HEK293 (cell line): ENCODE data around the gene SF3B6.

ENCODE experiments used
- CTCF ChIA-PET: fragments of 350-600 bp; formaldehyde crosslinking; extraction: SDS; loops from one replicate; lab custom pipeline; 2021; ENCODE audit warnings: antibody characterized with exemption; lab: Yijun Ruan, JAX
- POLR2A ChIA-PET: fragments of 300-600 bp; formaldehyde crosslinking; extraction: SDS; loops from one replicate; lab custom pipeline; 2020; ENCODE audit warnings: antibody characterized with exemption, inconsistent platforms; lab: Yijun Ruan, JAX
- H3K27ac ChIP-seq: fragments of 200-500 bp; sonication (Bioruptor generic); 2 replicates; pipeline ENCODE4 v1.5.1; 2014; ENCODE audit warnings: low read depth, low read length, control low read depth, inconsistent platforms; ENCODE audit errors: extremely low read depth
- H3K36me3 ChIP-seq, 2 experiments: fragments of 200-500 bp in 1 of 2; sonication (Bioruptor generic) in 1 of 2; 1 replicate in 1 of 2; 2 replicates in 1 of 2; pipeline ENCODE4 v1.5.1; 2014 to 2017; ENCODE audit warnings: inconsistent platforms in 2 of 2, low read length in 2 of 2; ENCODE audit not compliant: control insufficient read depth in 2 of 2, insufficient read depth in 1 of 2
- H3K4me1 ChIP-seq: fragments of 200-500 bp; sonication (Bioruptor generic); 2 replicates; pipeline ENCODE4 v1.5.1; 2014; ENCODE audit warnings: mild to moderate bottlenecking, low read length, inconsistent platforms; ENCODE audit not compliant: control insufficient read depth, insufficient read depth
- H3K4me3 ChIP-seq: 2 replicates; pipeline ENCODE4 v1.5.1; 2011; ENCODE audit warnings: low read depth, mild to moderate bottlenecking, control low read depth, low read length, moderate library complexity
- H3K9me3 ChIP-seq: fragments of 200-500 bp; sonication (Bioruptor generic); 2 replicates; pipeline ENCODE4 v1.5.1; 2014; ENCODE audit warnings: low read depth, low read length, inconsistent platforms; ENCODE audit not compliant: control insufficient read depth, insufficient read depth
- ELK4 ChIP-seq: IDR thresholded peaks from 2 replicates; pipeline ENCODE4 v1.6.1; 2011; ENCODE audit warnings: mild to moderate bottlenecking, low read depth, low read length, borderline replicate concordance
- GLIS1 ChIP-seq: fragments of 450-650 bp; formaldehyde crosslinking; IDR thresholded peaks from 2 replicates; pipeline ENCODE4 v1.5.1; 2016; ENCODE audit warnings: missing biosample characterization, missing genetic modification characterization
- HOXC10 ChIP-seq: sonication (generic); formaldehyde crosslinking; IDR thresholded peaks from 2 replicates; pipeline ENCODE4 v1.8.1; 2023; ENCODE audit warnings: mild to moderate bottlenecking, missing genetic modification reagents
- MZF1 ChIP-seq: fragments of 450-650 bp; formaldehyde crosslinking; IDR thresholded peaks from 2 replicates; pipeline ENCODE4 v1.5.1; 2017; ENCODE audit warnings: missing biosample characterization, missing genetic modification characterization, borderline replicate concordance
- PBX3 ChIP-seq: sonication (generic); formaldehyde crosslinking; IDR thresholded peaks from 2 replicates; pipeline ENCODE4 v1.8.1; 2022; ENCODE audit warnings: mild to moderate bottlenecking, moderate library complexity, missing genetic modification reagents
- PRDM1 ChIP-seq: fragments of 450-650 bp; formaldehyde crosslinking; IDR thresholded peaks from 2 replicates; pipeline ENCODE4; 2016; ENCODE audit warnings: missing biosample characterization, missing genetic modification characterization
- ZBTB17 ChIP-seq: fragments of 450-650 bp; formaldehyde crosslinking; IDR thresholded peaks from 2 replicates; pipeline ENCODE4 v1.5.1; 2016; ENCODE audit warnings: missing biosample characterization, missing genetic modification characterization
- ZFP41 ChIP-seq: fragments of 450-650 bp; formaldehyde crosslinking; IDR thresholded peaks from 2 replicates; pipeline ENCODE4 v1.5.1; 2016; ENCODE audit warnings: missing biosample characterization, missing genetic modification characterization, borderline replicate concordance
- ZIC2 ChIP-seq: fragments of 450-650 bp; formaldehyde crosslinking; IDR thresholded peaks from 2 replicates; pipeline ENCODE4 v1.5.1; 2016; ENCODE audit warnings: missing biosample characterization, missing genetic modification characterization
- ZNF133 ChIP-seq: fragments of 450-650 bp; formaldehyde crosslinking; IDR thresholded peaks from 2 replicates; pipeline ENCODE4 v1.5.1; 2016; ENCODE audit warnings: missing biosample characterization, missing genetic modification characterization
- ZNF324 ChIP-seq: fragments of 450-650 bp; formaldehyde crosslinking; IDR thresholded peaks from 2 replicates; pipeline ENCODE4 v1.5.1; 2016; ENCODE audit warnings: missing biosample characterization, missing genetic modification characterization
- ZNF341 ChIP-seq: fragments of 450-650 bp; formaldehyde crosslinking; IDR thresholded peaks from 2 replicates; pipeline ENCODE4; 2016; ENCODE audit warnings: low read depth, missing biosample characterization, missing genetic modification characterization
- ZNF362 ChIP-seq: fragments of 450-650 bp; formaldehyde crosslinking; IDR thresholded peaks from 2 replicates; pipeline ENCODE4 v1.5.1; 2016; ENCODE audit warnings: missing biosample characterization, missing genetic modification characterization
- ZNF366 ChIP-seq: fragments of 450-650 bp; formaldehyde crosslinking; conservative IDR thresholded peaks from 2 replicates; pipeline ENCODE4 v1.5.1; 2016; ENCODE audit warnings: missing biosample characterization, missing genetic modification characterization
- ZNF37A ChIP-seq: fragments of 450-650 bp; IDR thresholded peaks from 2 replicates; pipeline ENCODE4 v1.5.1; 2018; ENCODE audit warnings: missing biosample characterization, missing genetic modification characterization
- ZNF423 ChIP-seq: fragments of 450-650 bp; formaldehyde crosslinking; IDR thresholded peaks from 2 replicates; pipeline ENCODE4 v1.5.1; 2016; ENCODE audit warnings: missing biosample characterization, missing genetic modification characterization
- ZNF518A ChIP-seq: fragments of 450-650 bp; formaldehyde crosslinking; conservative IDR thresholded peaks from 2 replicates; pipeline ENCODE4 v1.5.1; 2016; ENCODE audit warnings: low read depth, missing biosample characterization, missing genetic modification characterization
- ZNF521 ChIP-seq: fragments of 450-650 bp; formaldehyde crosslinking; IDR thresholded peaks from 2 replicates; pipeline ENCODE4 v1.5.1; 2017; ENCODE audit warnings: missing biosample characterization, mild to moderate bottlenecking, missing genetic modification characterization
- ZNF530 ChIP-seq: fragments of 450-650 bp; formaldehyde crosslinking; IDR thresholded peaks from 2 replicates; pipeline ENCODE4 v1.5.1; 2016; ENCODE audit warnings: low read depth, missing biosample characterization, missing genetic modification characterization
- ZNF558 ChIP-seq: fragments of 450-650 bp; formaldehyde crosslinking; IDR thresholded peaks from 2 replicates; pipeline ENCODE4 v1.5.1; 2016; ENCODE audit warnings: missing biosample characterization, missing genetic modification characterization
- ZNF654 ChIP-seq: fragments of 450-650 bp; formaldehyde crosslinking; IDR thresholded peaks from 2 replicates; pipeline ENCODE4 v1.5.1; 2016; ENCODE audit warnings: low read depth, missing biosample characterization, missing genetic modification characterization
- ZNF670 ChIP-seq: fragments of 450-650 bp; formaldehyde crosslinking; IDR thresholded peaks from 2 replicates; pipeline ENCODE4 v1.5.1; 2016; ENCODE audit warnings: missing biosample characterization, missing genetic modification characterization, low read depth
- ZNF677 ChIP-seq: fragments of 450-650 bp; IDR thresholded peaks from 2 replicates; pipeline ENCODE4 v1.5.0; 2018; ENCODE audit warnings: missing biosample characterization, mild to moderate bottlenecking, missing genetic modification characterization, moderate library complexity
- ZNF792 ChIP-seq: fragments of 450-650 bp; formaldehyde crosslinking; IDR thresholded peaks from 2 replicates; pipeline ENCODE4 v1.5.1; 2016; ENCODE audit warnings: missing biosample characterization, missing genetic modification characterization
- ZXDB ChIP-seq: fragments of 450-650 bp; formaldehyde crosslinking; IDR thresholded peaks from 2 replicates; pipeline ENCODE4 v1.5.1; 2016; ENCODE audit warnings: missing biosample characterization, missing genetic modification characterization
- TF ChIP-seq, protein P1 (sequence below): fragments of 450-650 bp; formaldehyde crosslinking; IDR thresholded peaks from 2 replicates; pipeline ENCODE4 v1.5.1; 2016; ENCODE audit warnings: missing biosample characterization, missing genetic modification characterization

Gene SF3B6

DNA sequence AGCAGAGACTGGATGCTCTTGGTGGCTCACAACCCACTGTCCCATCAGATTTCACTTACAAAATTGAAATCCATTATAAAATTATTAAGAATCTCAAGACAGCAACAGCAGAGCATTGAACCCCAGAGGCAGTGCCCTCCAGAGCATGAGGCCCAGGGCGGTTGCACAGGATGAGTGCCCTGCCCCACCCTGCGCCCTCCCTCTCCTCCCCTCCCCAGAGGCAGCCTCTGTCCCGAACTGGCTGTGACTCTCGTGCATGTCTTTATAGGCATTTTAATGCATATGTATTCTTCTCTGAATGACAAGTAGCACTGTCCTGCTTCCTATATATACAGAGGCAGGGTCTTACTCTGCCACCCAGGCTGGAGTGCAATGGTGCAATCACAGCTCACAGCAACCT is 55.9 kb downstream of the SF3B6 start:
- no peaks in the 10 kb centered on the region for H3K4me1 ChIP-seq
- H3K27ac ChIP-seq: no peak overlapping the region
- ChIA-PET CTCF (interaction anchor here (0.6 kb wide), 1 partner anchor 10 kb away, joined by 5 read pairs; no protein-coding TSS in a partner anchor), POLR2A (no interaction called here)
- no peaks in the 10 kb centered on the region for H3K9me3 ChIP-seq
- H3K36me3 ChIP-seq: peaks cover 0 to 24% of the 10 kb centered on the region in 2 experiments; a peak in 1 of 3 replicates
- no peak overlapping the region for H3K4me3 ChIP-seq
- TF ChIP-seq ZNF423 (tag by site-specific recombination) (no peak), GLIS1 (no peak), ZNF341 (tag by site-specific recombination) (no peak), ZNF530 (tag by site-specific recombination) (no peak), ZIC2 (no peak), ZNF521 (no peak), PRDM1 (tag by site-specific recombination) (no peak), ZNF518A (tag by site-specific recombination) (no peak), ZNF558 (tag by site-specific recombination) (no peak), ZNF133 (tag by site-specific recombination) (no peak), PBX3 (CRISPR knock-in tag) (no peak), ZFP41 (tag by site-specific recombination) (no peak), ZNF677 (no peak), ZNF324 (no peak), ZNF362 (no peak)

GRCh38 chr2:24019729-24020128 is 56.4 kb downstream of the SF3B6 start:
- ChIA-PET POLR2A (no interaction called here), CTCF (no interaction called here)
- no peak overlapping the region for H3K27ac ChIP-seq
- TF ChIP-seq HOXC10 (CRISPR knock-in tag): no peak
- no peak for TF ChIP-seq ELK4
- TF ChIP-seq ZNF670: no peak
- no peak for TF ChIP-seq ZNF37A
- no peak for TF ChIP-seq ZIC2
- TF ChIP-seq ZBTB17 (tag by site-specific recombination): no peak
- TF ChIP-seq MZF1: no peak
- TF ChIP-seq, protein P1, sequence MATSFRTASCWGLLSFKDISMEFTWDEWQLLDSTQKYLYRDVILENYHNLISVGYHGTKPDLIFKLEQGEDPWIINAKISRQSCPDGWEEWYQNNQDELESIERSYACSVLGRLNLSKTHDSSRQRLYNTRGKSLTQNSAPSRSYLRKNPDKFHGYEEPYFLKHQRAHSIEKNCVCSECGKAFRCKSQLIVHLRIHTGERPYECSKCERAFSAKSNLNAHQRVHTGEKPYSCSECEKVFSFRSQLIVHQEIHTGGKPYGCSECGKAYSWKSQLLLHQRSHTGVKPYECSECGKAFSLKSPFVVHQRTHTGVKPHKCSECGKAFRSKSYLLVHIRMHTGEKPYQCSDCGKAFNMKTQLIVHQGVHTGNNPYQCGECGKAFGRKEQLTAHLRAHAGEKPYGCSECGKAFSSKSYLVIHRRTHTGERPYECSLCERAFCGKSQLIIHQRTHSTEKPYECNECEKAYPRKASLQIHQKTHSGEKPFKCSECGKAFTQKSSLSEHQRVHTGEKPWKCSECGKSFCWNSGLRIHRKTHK (tag by site-specific recombination): no peak
- TF ChIP-seq ZXDB (tag by site-specific recombination): no peak
- TF ChIP-seq ZNF792 (tag by site-specific recombination): no peak
- TF ChIP-seq ZFP41 (tag by site-specific recombination): no peak
- TF ChIP-seq ZNF654 (tag by site-specific recombination): no peak
- no peak for TF ChIP-seq ZNF366 (tag by site-specific recombination)

More at GRCh38 chr2:24019729-24020128, 56.4 kb downstream of the SF3B6 start:
- Histone ChIP-seq H3K9me3 (no peaks in the 10 kb centered on the region), H3K4me1 (no peaks in the 10 kb centered on the region), H3K4me3 (no peak overlapping the region), H3K36me3 (peaks cover 0 to 19% of the 10 kb centered on the region in 2 experiments; a peak in 1 of 3 replicates)
